ENCODE data around the gene LRRC8D.
"Not testable (repeated sequence)": the region's sequence is repeated elsewhere in the genome, so short reads cannot be mapped to it uniquely, and the experiment has no call there.

Gene LRRC8D

GRCh38 chr1:89908273-89908671 lies 87.4 kb downstream of the LRRC8D start:
- no peaks in the 10 kb centered on the region for H3K36me3 ChIP-seq (ENCODE audit: insufficient read depth, low read length)
- peaks cover 84% of the 10 kb centered on the region for H3K4me1 ChIP-seq (ENCODE audit: insufficient read depth, low read length)
- no peak overlapping the region for H3K9ac ChIP-seq (ENCODE audit: low read depth, low read length)
- no peaks in the 10 kb centered on the region for H3K9me3 ChIP-seq (ENCODE audit: control insufficient read depth, insufficient read depth, low read length)

GRCh38 chr1:89908672-89909436 lies 88.0 kb downstream of the LRRC8D start:
- Histone ChIP-seq H3K36me3 (ENCODE audit: insufficient read depth, low read length) (no peaks in the 10 kb centered on the region), H3K4me1 (ENCODE audit: insufficient read depth, low read length) (peaks cover 84% of the 10 kb centered on the region), H3K9ac (ENCODE audit: low read depth, low read length) (no peak overlapping the region), H3K9me3 (ENCODE audit: control insufficient read depth, insufficient read depth, low read length) (no peaks in the 10 kb centered on the region)

- peaks cover 73% of the 10 kb centered on the region for H3K4me1 ChIP-seq (ENCODE audit: insufficient read depth, low read length)
- no peaks in the 10 kb centered on the region for H3K36me3 ChIP-seq (ENCODE audit: insufficient read depth, low read length)
- no peak overlapping the region for H3K9ac ChIP-seq (ENCODE audit: low read depth, low read length)
- H3K9me3 ChIP-seq (ENCODE audit: control insufficient read depth, insufficient read depth, low read length) = no peaks in the 10 kb centered on the region
These were observed 89.4 kb downstream of the LRRC8D start for GRCh38 chr1:89910268-89910667.

GRCh38 chr1:89910780-89911179 lies 89.9 kb downstream of the LRRC8D start:
- Histone ChIP-seq H3K4me1 (ENCODE audit: insufficient read depth, low read length) (peaks cover 68% of the 10 kb centered on the region), H3K9ac (ENCODE audit: low read depth, low read length) (no peak overlapping the region), H3K36me3 (ENCODE audit: insufficient read depth, low read length) (no peaks in the 10 kb centered on the region), H3K9me3 (ENCODE audit: control insufficient read depth, insufficient read depth, low read length) (no peaks in the 10 kb centered on the region)

GRCh38 chr1:89911191-89911991 lies 90.6 kb downstream of the LRRC8D start:
- Histone ChIP-seq H3K9me3 (ENCODE audit: control insufficient read depth, insufficient read depth, low read length) (no peaks in the 10 kb centered on the region), H3K4me1 (ENCODE audit: insufficient read depth, low read length) (peaks cover 62% of the 10 kb centered on the region), H3K9ac (ENCODE audit: low read depth, low read length) (peak overlapping the region; percentile 16), H3K36me3 (ENCODE audit: insufficient read depth, low read length) (no peaks in the 10 kb centered on the region)

GRCh38 chr1:89912073-89912472 lies 91.2 kb downstream of the LRRC8D start:
- H3K36me3 ChIP-seq (ENCODE audit: insufficient read depth, low read length) = no peaks in the 10 kb centered on the region
- H3K9ac ChIP-seq (ENCODE audit: low read depth, low read length) = no peak overlapping the region
- no peaks in the 10 kb centered on the region for H3K9me3 ChIP-seq (ENCODE audit: control insufficient read depth, insufficient read depth, low read length)
- H3K4me1 ChIP-seq (ENCODE audit: insufficient read depth, low read length) = peaks cover 60% of the 10 kb centered on the region

- Histone ChIP-seq H3K9me3 (ENCODE audit: control insufficient read depth, insufficient read depth, low read length) (no peaks in the 10 kb centered on the region), H3K4me1 (ENCODE audit: insufficient read depth, low read length) (peaks cover 62% of the 10 kb centered on the region), H3K36me3 (ENCODE audit: insufficient read depth, low read length) (no peaks in the 10 kb centered on the region), H3K9ac (ENCODE audit: low read depth, low read length) (no peak overlapping the region)
These were observed 92.7 kb downstream of the LRRC8D start for GRCh38 chr1:89913353-89914095.

- Histone ChIP-seq H3K9ac (ENCODE audit: low read depth, low read length) (no peak overlapping the region), H3K4me1 (ENCODE audit: insufficient read depth, low read length) (peaks cover 42% of the 10 kb centered on the region), H3K9me3 (ENCODE audit: control insufficient read depth, insufficient read depth, low read length) (no peaks in the 10 kb centered on the region), H3K36me3 (ENCODE audit: insufficient read depth, low read length) (no peaks in the 10 kb centered on the region)
These were observed 96.5 kb downstream of the LRRC8D start for GRCh38 chr1:89917353-89917752.

- peaks cover 33% of the 10 kb centered on the region for H3K4me1 ChIP-seq (ENCODE audit: insufficient read depth, low read length)
- H3K9me3 ChIP-seq (ENCODE audit: control insufficient read depth, insufficient read depth, low read length) = no peaks in the 10 kb centered on the region
- H3K36me3 ChIP-seq (ENCODE audit: insufficient read depth, low read length) = no peaks in the 10 kb centered on the region
- H3K9ac ChIP-seq (ENCODE audit: low read depth, low read length) = no peak overlapping the region
These were observed 97.4 kb downstream of the LRRC8D start for GRCh38 chr1:89918127-89918793.

- Histone ChIP-seq H3K9me3 (ENCODE audit: control insufficient read depth, insufficient read depth, low read length) (peaks cover 2% of the 10 kb centered on the region; the same call in 1 of the 2 replicates), H3K4me1 (ENCODE audit: insufficient read depth, low read length) (peaks cover 28% of the 10 kb centered on the region), H3K36me3 (ENCODE audit: insufficient read depth, low read length) (no peaks in the 10 kb centered on the region), H3K9ac (ENCODE audit: low read depth, low read length) (no peak overlapping the region)
These were observed 97.9 kb downstream of the LRRC8D start for GRCh38 chr1:89918794-89919155.

GRCh38 chr1:89919174-89919573 lies 98.3 kb downstream of the LRRC8D start:
- Histone ChIP-seq H3K4me1 (ENCODE audit: insufficient read depth, low read length) (peaks cover 26% of the 10 kb centered on the region), H3K9ac (ENCODE audit: low read depth, low read length) (no peak overlapping the region), H3K36me3 (ENCODE audit: insufficient read depth, low read length) (no peaks in the 10 kb centered on the region), H3K9me3 (ENCODE audit: control insufficient read depth, insufficient read depth, low read length) (peaks cover 4% of the 10 kb centered on the region; the same call in 1 of the 2 replicates)

- Histone ChIP-seq H3K9me3 (ENCODE audit: control insufficient read depth, insufficient read depth, low read length) (peaks cover 4% of the 10 kb centered on the region; the same call in 1 of the 2 replicates), H3K9ac (ENCODE audit: low read depth, low read length) (no peak overlapping the region), H3K36me3 (ENCODE audit: insufficient read depth, low read length) (peaks cover 2% of the 10 kb centered on the region), H3K4me1 (ENCODE audit: insufficient read depth, low read length) (peaks cover 16% of the 10 kb centered on the region)
These were observed 102.1 kb downstream of the LRRC8D start for GRCh38 chr1:89922911-89923310.

- Histone ChIP-seq H3K9ac (ENCODE audit: low read depth, low read length) (no peak overlapping the region), H3K36me3 (ENCODE audit: insufficient read depth, low read length) (peaks cover 2% of the 10 kb centered on the region), H3K4me1 (ENCODE audit: insufficient read depth, low read length) (peaks cover 14% of the 10 kb centered on the region), H3K9me3 (ENCODE audit: control insufficient read depth, insufficient read depth, low read length) (peaks cover 4% of the 10 kb centered on the region; the same call in 1 of the 2 replicates)
These were observed 102.7 kb downstream of the LRRC8D start for GRCh38 chr1:89923517-89923916.

GRCh38 chr1:89924075-89924474 lies 103.2 kb downstream of the LRRC8D start:
- not testable (repeated sequence) for H3K9me3 ChIP-seq (ENCODE audit: control insufficient read depth, insufficient read depth, low read length); H3K36me3 ChIP-seq (ENCODE audit: insufficient read depth, low read length); H3K9ac ChIP-seq (ENCODE audit: low read depth, low read length)
- H3K4me1 ChIP-seq (ENCODE audit: insufficient read depth, low read length) = peaks cover 14% of the 10 kb centered on the region
